Measurements from ENCODE around the gene APCDD1L.

DNA sequence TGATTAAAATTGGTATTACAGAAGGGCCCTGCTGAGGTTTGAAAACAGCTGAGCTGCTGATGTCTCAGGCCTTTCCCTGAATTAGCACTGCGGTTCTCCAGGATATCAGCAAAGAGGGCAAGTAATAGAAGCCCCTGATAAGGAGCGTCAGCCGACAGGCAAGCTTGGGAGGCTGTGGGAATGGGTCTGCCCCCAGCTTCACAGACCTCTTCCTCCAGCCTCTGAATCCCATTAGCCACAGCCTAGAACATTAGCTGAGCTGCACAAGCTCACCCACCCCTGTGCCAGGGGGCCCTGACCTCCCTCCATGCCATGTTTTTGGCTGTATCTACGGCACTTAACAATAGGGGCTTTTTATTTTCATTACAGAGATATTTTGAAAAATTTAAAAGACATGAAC, 66.2 kb downstream of the APCDD1L start:
- no peak for TF ChIP-seq POLR2AphosphoS5 (IDR thresholded peaks at IDR 0.05)
- no peak for TF ChIP-seq CTCF (IDR thresholded peaks at IDR 0.05)

Data from breast epithelium (tissue), 3 donors.